NT2/D1 (cell line): Measurements from ENCODE around the gene ZNF79.

Source experiments
- YY1 ChIP-seq: IDR thresholded peaks from 2 replicates; pipeline ENCODE4 v1.6.1; 2011; ENCODE audit not compliant: insufficient read length, insufficient read depth
- ZNF274 ChIP-seq: IDR thresholded peaks from 2 replicates; pipeline ENCODE4 v1.6.1; 2011; ENCODE audit warnings: mild to moderate bottlenecking, low read depth, low read length

- no peak for TF ChIP-seq ZNF274
- TF ChIP-seq YY1: no peak
These were observed 28.5 kb downstream of the ZNF79 start for GRCh38 chr9:127452691-127453090.
